HG03571 (cell line): ENCODE results near the gene PHPT1.
"Not testable (repeated sequence)": the region's sequence is repeated elsewhere in the genome, so short reads cannot be mapped to it uniquely, and the experiment has no call there.

Experiments used
- ATAC-seq: cut with Tn5 transposase; IDR thresholded peaks from one replicate; pipeline ENCODE4 v1.9.1; 2021; ENCODE audit not compliant: unreplicated experiment

Gene PHPT1

DNA sequence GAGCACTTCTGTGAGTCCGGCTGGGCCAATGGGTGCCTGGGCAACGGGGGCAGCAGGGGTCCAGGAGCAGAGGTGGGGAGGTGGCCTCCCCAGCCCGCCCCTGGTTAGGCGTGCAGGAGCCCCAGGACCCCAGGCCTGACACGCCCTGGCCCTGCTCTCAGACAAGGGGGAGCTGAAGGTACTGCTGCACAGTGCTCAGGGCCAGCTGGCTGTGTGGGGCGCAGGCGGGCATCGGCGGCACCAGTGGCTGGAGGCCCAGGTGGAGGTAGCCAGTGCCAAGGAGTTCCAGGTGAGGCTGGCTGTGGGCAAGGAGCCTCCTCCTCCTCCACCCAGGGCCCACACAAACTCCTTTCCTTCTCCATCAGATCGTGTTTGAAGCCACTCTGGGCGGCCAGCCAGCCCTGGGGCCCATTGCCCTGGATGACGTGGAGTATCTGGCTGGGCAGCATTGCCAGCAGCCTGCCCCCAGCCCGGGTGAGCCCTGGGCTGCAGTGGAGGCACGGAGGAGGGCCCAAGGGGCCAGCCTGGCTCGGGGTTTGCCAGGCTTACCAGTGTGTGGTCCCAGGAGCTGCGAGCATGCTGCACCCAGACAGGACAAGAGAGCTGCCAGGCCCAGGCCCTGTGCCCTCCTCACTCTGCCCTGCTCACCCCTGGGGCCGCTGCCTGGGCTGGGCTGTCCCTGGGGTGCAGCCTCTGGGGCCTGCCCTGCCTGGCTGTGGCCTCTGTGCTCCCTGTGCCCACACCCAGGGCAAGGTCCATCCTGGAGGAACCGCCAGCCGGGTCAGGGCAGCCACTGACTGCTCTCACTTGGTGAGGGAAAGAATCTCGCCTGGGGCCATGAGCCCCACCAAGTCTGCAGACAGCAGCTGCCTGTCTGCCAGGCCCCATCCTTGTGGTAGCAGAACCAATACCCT lies 9.9 kb downstream of the PHPT1 start:
- no peak for ATAC-seq

DNA sequence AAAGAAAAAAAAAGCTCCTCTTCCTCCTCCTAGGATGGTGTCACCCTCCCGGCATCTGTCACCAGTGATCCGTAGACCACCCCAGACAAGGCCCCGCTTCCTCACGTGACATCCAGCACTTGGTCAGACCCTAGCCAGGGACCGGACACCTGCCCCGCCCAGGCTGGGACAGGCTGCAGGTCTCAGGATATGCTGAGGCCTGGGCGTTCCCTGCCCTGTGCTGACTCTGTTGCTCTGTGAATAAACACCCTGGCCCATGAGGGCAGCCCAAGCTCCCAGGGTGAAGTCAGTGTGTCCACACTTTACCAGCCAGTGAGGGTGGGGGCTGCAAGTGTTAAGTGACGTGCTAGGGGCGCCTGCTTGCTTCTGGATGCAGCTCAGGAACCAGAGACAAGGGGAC lies 11.3 kb downstream of the PHPT1 start:
- ATAC-seq, result no peak

- no peak for ATAC-seq
These were observed 12.0 kb downstream of the PHPT1 start for GRCh38 chr9:136860933-136861873.

- no peak for ATAC-seq
These were observed 12.8 kb downstream of the PHPT1 start for GRCh38 chr9:136861874-136862457.

- no peak for ATAC-seq
These were observed 13.8 kb downstream of the PHPT1 start for GRCh38 chr9:136862849-136863622.

GRCh38 chr9:136863623-136864273 lies 14.5 kb downstream of the PHPT1 start:
- no peak for ATAC-seq

GRCh38 chr9:136865041-136865767 lies 16.0 kb downstream of the PHPT1 start:
- no peak for ATAC-seq

- no peak for ATAC-seq
These were observed 16.5 kb downstream of the PHPT1 start for GRCh38 chr9:136865768-136866103.

- not testable (repeated sequence) for ATAC-seq
These were observed 17.8 kb downstream of the PHPT1 start for GRCh38 chr9:136866898-136867421.

- no peak for ATAC-seq
These were observed 18.3 kb downstream of the PHPT1 start for GRCh38 chr9:136867480-136867879.

DNA sequence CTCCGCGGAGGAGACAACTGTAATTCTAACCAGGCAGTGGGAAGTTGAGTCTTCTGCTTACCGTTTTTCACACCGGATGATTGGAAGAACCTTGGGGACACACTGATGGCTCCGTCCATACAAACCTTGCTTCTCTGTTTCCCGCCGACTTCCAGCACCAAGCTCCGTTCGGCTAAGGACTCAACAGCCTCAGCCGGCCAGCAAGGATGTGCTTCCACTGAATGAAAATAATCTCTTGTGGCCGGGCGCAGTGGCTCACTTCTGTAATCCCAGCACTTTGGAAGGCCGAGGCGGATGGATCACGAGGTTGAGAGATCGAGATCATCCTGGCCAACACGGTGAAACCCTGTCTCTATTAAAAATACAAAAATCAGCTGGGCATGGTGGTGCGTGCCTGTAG lies 18.7 kb downstream of the PHPT1 start:
- ATAC-seq, result no peak

GRCh38 chr9:136868644-136869043 lies 19.4 kb downstream of the PHPT1 start:
- ATAC-seq, result no peak

DNA sequence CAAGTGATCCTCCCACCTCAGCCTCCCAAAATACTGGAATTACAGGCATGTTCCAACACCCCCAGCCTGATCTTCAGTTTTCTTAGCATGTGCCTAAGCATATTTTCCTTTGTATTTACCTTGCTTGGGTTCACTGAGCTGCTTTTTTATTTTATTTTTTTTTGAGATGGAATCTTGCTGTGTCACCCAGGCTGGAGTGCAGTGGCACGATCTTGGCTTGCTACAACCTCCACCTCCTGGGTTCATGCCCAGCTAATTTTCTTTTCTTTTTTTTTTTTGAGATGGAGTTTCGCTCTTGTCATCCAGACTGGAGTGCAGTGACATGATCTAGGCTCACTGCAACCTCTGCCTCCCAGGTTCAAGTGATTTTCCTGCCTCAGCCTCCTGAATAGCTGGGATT lies 20.4 kb downstream of the PHPT1 start:
- not testable (repeated sequence) for ATAC-seq

DNA sequence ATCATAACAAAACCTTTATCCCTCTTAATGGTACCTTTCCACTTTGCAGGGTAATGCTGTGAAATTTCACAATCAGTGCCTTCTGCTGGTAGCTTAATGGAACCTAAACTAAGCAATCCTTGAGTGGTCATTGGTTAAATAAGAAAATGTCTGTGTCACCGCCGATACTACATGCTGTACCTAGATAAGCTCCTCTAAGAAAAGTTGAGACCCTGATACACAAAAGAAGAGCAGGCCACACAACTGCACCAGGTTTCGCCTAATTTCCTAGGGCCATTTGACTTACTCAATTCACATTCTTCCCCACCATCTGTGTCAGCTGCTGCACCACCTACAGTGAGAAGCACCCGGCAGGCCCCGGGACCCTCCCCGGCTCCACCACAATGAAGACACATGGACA lies 25.9 kb downstream of the PHPT1 start:
- no peak for ATAC-seq

DNA sequence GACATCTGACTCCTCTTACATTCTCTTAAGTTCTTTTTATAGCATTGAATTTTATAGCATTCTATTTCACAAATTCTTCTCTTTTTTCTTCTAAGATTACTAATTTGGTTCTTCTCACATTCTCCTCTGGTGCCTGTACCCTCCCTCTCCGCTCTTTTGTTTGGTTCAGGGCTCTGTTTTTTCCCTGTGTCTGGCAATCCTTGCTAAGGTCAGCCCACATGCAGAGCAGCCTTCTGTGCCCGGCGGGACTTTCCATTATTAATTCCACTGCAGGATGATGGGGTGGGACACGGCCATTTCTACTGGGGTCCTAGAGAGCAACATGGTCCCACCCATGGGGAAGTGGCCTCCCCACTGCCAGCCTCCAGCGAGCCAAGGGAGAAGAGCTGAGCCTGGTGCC lies 27.3 kb downstream of the PHPT1 start:
- no peak for ATAC-seq

GRCh38 chr9:136880651-136881050 lies 31.4 kb downstream of the PHPT1 start:
- no peak for ATAC-seq

- no peak for ATAC-seq
These were observed 32.5 kb downstream of the PHPT1 start for GRCh38 chr9:136881691-136882108.

DNA sequence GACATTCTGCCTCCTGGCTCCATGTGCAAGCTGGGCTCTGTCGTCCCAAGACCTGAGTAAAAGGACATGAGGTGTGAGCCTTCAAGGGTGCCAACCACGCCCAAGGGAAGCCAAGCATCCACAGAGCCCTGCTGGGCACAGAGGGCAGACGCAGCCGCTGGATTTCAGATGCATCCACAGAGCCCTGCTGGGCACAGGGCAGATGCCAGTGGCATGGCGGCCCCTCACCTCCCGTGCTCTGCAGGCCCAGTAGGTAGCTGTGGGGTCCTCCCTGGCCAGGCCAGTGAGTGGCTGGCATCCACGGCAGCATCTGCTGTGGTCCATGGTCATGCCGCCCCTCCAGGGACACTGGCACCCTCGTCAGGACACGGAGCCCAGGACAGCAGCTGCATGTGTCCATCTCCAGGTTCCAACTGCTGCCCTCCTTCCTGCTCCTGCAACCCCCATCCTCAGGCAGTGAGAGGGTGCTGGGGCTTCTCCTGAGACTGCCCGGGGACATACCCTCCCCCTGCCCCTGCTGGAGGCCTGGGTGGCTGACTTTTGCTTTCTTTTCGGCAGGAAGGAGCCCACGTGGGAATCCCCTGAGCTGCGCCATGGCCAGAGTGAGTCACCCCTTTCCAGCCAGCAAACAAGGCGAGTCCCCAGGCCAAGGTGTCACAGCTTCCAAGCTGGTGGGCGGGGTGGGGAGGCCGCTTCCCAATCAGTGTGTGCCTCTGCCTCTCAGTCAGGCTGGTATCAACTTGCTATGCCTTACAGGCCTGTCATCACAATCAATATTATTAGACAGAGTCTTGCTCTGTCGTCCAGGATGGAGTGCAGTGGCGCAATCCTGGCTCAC lies 33.1 kb downstream of the PHPT1 start:
- ATAC-seq, result no peak

- not testable (repeated sequence) for ATAC-seq
These were observed 33.7 kb downstream of the PHPT1 start for GRCh38 chr9:136882947-136883283.
